Right ventricle myocardium superior (tissue), 1 donor: ENCODE results near the gene CDC42EP4. TPM values are rescaled to one million over a fixed set of nuclear protein-coding genes. Genes with fewer than 3 reads are reported as not detected.
"Not testable (repeated sequence)": the region's sequence is repeated elsewhere in the genome, so short reads cannot be mapped to it uniquely, and the experiment has no call there.

ENCODE experiments used
- ATAC-seq: fragments of 200-7000 bp; cut with Tn5 transposase; one replicate; pipeline ENCODE4 v1.9.1; 2020; ENCODE audit warnings: mild to moderate bottlenecking; ENCODE audit not compliant: poor library complexity
- DNase-seq: peaks from one replicate; pipeline ENCODE4 v3.0.0-alpha.2; 2020
- intact Hi-C: fragments of 100-400 bp; cut with DNase I; formaldehyde crosslinking; loops from one replicate; pipeline ENCODE4 v1.11.2; 2022
- total RNA-seq: library from RNA; stranded (reverse); fragmentation: NEBNext Ultra II Directional; extraction: Animal tissue kit (Norgen Biotek cat#: 25700); gene quantifications from one replicate; pipeline ENCODE4 v1.2.1, GENCODE V29; 2021
- donor health status: DM: no; HTN: yes; CAD: no; lungs with severe emphysema.

CDC42EP4 gene
- total RNA-seq, 1 donor from 2014 or later, result 53.0 TPM

GRCh38 chr17:73269329-73269615 lies 42.5 kb downstream of the CDC42EP4 start:
- DNase-seq (no peak), ATAC-seq (no peak)
- intact Hi-C loops, result no loop called here

DNA sequence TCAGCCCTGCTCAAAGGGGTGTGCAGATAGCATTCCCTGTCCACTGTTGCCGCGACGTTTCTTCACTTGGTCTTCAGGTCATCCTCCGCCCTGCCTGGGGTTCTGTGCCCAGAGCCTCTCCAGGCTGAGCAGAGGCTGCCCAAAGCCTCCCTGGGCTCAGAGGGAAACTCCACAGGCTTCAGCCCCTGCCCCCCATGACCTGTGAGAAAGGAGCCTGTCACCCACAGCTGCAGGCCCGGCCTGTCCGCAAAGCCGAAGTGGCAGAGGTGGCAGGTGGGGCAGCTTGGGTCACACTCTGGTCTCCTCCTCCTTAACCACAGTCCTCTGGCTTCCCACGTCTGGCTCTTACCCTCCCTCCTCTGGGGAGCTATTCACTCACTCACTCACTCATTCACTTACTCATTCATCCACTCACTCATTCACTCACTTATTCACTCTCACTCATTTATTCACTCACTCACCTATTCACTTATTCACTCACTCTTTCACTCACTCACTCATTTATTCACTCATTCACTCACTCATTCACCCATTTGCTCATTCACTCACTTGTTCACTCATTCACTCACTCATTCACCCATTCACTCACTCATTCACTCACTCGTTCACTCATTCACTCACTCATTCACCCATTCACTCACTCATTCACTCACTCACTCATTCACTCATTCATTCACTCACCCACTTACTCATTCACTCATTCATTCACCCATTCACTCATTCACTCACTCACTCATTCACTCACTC lies 43.0 kb downstream of the CDC42EP4 start:
- ATAC-seq, result no peak

DNA sequence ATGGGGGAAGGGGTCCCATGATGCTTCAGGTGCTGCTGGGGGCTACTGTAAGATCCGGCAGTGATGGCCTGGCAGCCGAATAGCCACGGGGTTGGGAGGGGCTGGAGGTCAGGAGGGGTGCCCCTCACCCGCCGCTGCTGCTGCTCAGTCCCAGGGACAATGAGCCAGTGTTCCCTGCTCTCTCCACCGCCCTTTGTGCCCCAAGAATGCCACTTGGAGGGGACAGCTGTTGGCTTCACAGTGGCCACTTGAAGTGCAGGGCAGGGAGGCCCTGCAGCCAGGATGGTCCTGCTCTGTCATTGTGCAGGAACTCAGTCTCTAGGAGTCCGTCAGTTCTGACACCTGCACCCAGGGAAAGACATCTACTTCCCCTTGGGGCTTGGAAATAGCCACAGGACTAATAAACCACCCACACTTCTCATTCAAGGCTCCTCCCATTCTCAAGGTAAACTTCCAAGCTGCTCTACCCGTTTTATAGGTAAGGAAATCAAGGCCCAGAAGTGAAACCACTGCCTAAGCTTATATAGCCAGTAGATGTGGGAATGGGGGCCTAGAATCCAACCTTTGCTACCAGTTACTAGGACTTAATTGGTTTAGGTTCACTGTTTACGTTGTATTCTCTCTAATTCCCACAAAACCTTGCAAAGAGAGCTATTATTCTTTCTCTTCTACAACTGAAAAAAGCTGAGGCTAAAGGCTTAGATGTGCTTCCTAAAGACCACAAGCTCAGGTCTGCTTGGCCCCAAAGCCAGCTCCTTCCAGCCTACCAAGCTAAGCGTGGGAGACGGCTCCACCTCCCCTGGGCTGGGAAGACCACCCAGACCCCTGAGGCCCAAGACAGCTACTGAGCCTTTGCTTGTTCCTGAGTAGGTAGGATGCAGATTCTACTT lies 43.9 kb downstream of the CDC42EP4 start:
- DNase-seq (peak; percentile 6), ATAC-seq (no peak)
- intact Hi-C loops, result no loop called here

More for the DNA sequence above, 43.0 kb downstream of the CDC42EP4 start:
- no peak for DNase-seq
- intact Hi-C loops, result no loop called here

DNA sequence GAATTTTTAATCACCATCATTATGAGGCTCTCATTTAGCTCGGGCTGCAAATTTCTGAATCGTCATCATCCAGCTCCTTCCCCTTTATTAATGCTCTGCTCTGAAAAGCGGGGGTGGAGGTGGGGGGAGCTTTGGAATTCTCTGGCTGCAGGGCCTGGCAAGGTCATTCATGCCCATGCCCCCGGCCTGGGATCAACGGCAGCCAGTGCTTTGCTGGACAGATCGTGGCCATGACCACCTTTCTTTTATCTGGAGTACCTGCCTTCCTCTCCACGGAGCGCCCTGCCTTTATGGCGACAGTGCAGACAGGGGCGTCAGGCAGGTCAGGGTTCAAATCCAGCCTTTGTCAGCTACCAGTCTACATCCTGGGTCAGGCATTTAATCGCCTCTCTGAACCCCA lies 45.0 kb downstream of the CDC42EP4 start:
- intact Hi-C loops, result no loop called here
- no peak for ATAC-seq
- DNase-seq, result no peak

DNA sequence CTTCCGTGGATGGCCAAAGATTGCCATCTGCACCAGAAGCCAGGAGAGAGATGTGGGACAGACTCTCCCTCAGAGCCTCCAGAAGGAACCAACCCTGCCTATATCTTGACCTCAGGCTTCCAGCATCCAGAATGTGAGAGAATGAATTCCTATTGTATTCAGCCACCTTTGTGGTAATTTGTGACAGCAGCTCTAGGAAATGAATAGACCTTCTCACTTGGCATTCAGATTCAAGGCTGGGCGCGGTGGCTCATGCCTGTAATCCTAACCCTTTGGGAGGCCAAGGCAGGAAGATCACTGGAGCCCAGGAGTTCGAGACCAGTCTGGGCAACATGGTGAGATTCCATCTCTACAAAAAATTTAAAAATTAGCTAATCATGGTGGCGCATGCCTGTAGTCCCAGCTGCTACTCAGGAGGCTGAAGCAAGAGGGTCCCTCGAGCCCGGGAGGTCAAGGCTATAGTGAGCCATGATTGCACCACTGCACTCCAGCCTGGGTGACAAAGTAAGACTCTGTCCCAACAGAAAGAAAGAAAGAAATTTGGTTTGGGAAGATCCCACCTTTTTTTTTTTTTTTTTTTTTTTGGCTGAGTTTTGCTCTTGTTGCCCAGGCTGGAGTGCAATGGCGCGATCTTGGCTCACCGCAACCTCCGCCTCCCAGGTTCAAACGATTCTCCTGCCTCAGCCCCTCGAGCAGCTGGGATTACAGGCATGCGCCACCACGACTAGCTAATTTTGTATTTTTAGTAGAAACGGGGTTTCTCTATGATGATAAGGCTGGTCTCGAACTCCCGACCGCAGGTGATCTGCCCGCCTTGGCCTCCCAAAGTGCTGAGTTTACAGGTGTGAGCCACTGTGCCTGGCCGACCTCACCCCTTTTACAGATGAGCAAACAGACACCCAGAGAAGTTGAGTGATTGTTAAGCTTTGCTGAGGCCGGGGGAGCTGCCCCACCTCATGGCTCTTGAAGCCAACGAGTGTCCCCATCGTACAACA lies 45.9 kb downstream of the CDC42EP4 start:
- DNase-seq (peak; percentile 10), ATAC-seq (no peak)
- intact Hi-C loops, result no loop called here

DNA sequence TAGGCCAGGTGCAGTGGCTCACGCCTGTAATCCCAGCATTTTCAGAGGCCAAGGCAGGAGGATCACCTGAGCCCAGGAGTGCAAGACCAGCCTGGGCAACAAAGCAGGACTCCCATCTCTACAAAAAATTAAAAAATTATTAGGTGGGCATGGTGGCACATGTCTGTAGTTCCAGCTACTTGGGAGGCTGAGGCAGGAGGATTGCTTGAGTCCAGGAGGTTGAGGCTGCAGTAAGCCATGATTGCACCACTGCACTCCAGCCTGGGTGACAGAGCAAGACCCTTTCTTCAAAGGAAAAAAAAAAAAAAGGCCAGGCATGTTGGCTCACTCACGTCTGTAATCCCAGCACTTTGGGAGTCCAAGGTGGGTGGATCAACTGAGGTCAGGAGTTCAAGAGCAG lies 47.4 kb downstream of the CDC42EP4 start:
- ATAC-seq, DNase-seq, intact Hi-C loops: not testable (repeated sequence)

GRCh38 chr17:73262676-73263642 lies 48.8 kb downstream of the CDC42EP4 start:
- intact Hi-C loops, result no loop called here
- DNase-seq, result no peak
- peak; percentile 55 for ATAC-seq

DNA sequence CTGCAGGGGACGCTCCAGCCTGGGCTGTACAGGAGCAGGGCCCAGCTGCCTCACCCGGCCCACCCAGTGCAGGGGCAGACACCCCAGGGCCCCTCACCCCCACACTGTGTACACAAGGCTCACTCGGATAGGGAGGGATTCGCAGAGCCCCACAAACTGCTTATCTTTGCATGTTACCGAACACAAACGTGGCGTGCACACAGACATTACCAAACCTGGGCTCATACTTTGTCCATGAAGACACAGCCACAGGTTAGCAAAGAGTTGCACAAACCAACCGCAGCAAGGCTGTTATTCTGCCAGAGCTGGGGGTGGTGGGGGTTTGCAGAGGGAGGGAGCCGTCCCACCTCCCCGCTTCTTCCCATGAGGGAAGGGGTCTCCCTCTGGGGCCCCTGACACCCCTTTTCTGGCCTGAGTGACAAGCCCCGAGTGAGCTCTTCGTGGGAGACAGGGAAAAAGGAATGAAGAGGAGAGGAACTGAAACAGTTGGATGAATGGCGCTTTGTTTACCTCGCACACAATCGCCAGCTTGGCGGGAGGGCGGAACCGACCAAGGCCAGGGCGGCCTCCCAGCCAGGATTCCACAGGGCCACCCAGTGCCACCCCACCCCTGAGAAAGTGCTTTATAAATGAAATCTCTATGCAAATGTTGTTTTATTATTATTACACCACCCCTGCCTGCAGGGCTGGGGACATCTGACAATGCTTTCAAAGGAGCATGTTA lies 49.7 kb downstream of the CDC42EP4 start:
- no peak for DNase-seq
- no peak for ATAC-seq
- intact Hi-C loops, result no loop called here

DNA sequence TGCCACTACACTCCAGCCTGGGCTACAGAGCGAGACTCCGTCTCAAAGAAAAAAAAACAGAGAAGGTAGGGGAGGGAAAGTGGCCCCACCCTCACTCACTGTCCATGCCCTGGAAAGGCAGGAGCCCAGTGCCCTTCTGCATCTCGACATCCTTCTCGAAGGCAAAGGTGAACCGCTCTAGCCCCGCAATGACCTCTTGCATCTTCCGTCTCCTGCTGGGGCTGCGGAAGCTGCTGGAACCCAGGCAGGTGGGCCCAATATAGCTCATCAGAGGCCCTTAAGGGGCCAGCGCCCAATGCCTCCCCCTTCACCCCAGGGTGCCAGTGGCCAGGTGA lies 50.2 kb downstream of the CDC42EP4 start, which contains the start of gene CPSF4L:
CPSF4L (minus strand) TSS at position 264 of the 335 bp plus-strand sequence; CDS start at position 202, 62 bp downstream.
- DNase-seq, result no peak
- intact Hi-C loops, result no loop called here
- no peak for ATAC-seq

- no peak for DNase-seq
- no peak for ATAC-seq
- intact Hi-C loops, result no loop called here
Measured at GRCh38 chr17:73257516-73257915, 54.3 kb downstream of the CDC42EP4 start.

DNA sequence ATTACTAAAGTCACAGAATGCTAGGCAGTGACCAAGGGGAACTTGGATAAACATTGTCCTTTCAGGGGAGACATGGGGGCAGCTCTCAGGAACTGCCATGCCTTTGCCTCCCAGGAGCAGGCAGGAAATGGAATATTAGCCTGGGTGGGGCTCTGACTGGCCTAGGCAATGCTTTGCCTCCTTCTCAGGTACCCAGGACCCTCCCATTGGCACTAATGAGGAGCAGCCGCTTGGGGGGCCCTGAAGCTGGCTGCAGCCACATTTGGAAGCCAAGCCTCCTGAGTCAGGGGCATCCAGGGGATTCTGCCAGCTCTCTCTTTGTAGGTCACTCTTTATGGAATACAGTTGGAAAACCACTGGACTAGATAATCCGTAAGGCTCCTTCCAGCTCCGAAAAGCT lies 55.6 kb downstream of the CDC42EP4 start:
- ATAC-seq (no peak), DNase-seq (no peak)
- intact Hi-C loops, result no loop called here

DNA sequence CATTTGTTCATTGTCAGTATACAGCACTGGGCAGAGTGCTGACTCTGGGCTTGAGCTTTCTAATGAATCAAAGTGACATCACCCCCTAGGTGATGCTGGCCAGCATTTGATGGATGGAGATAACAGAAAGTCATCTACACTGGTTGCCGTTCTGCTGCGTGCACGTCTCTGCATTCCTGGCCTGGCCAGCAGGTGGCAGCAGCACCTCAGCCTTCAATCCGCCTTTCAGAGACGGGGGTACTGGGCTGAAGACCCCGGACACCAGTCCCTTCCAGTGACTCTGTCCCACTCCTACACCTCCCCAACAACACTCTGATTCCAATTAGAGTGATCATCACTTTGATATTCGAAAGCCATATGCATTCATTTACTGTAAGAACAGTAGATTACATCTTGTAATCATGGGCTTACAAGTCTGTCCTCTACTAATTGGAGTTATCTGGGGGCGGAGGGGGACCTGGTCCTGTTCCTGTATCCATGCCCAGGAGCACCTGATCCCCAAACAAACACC lies 56.1 kb downstream of the CDC42EP4 start:
- peak; percentile 82 for ATAC-seq
- intact Hi-C loops, result loop anchor here (2.0 kb wide), 1 partner anchor 115 kb away; no protein-coding TSS in a partner anchor

DNA sequence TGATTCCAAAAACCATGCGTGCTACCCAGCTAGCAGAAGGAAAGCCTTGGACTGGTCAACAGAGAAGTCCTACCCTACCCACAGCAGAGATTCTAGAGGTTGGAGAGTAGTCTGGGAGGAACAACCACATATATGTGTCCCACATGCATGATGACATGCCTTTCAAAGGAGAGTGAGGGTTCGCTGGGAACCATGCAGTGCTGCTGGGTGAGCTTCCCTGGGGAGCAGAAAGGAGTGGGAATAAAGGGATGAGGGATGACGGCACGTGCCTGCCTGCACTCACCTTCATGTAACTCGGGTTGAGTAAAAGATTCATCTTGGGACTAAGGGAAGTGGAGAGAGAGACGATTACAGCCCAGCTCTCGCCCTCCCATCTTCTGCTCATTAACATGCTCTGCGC lies 59.9 kb downstream of the CDC42EP4 start:
- intact Hi-C loops, result no loop called here
- ATAC-seq, result no peak
- no peak for DNase-seq

More for the DNA sequence above, 56.1 kb downstream of the CDC42EP4 start:
- peak; percentile 65 for DNase-seq

DNA sequence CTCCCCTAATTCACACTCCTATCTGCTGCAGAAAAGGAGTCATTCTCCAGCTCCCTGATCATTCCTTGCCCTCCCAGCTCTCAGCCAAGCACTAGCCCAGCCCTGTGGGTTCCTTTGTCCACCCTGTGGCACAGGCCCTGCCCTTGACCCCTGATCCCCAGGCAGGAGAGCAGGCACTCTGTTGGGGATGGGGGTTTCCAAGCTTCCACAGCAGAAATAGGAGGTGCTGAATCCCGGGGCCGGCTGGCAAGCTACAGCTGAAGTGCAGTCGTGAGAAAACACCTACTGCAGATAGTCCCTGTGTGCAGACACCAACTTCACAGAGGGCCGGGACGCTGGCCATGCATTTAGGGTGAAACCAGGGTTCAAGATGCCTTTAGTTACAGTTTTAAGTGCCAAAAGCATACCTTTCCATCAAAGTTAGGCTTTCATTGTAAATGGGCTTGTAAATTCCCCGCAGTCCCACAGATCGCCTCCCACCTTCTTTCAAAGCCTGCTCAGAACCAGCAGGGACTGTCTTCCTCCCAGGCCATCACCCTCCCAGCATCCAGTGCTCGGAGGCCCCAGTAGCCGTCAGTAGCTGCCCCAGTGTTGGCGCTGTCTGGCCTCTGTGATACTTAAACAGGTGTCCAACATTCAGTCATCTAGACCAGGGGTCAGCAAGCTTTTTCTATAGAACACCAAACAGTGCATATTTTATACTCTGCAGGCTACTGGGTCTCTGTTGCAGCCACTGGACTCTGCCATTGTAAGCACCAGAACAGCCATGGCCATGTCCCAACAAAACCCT lies 60.8 kb downstream of the CDC42EP4 start:
- no peak for ATAC-seq
- intact Hi-C loops, result no loop called here
- no peak for DNase-seq

- no peak for DNase-seq
- ATAC-seq, result no peak
- intact Hi-C loops, result no loop called here
Measured at GRCh38 chr17:73249700-73250099, 62.1 kb downstream of the CDC42EP4 start.

GRCh38 chr17:73248532-73248931 lies 63.3 kb downstream of the CDC42EP4 start:
- DNase-seq, result no peak
- intact Hi-C loops, result no loop called here
- no peak for ATAC-seq
